Cardiac muscle cell (in vitro differentiated cells and primary cell): ENCODE results near the gene ENPEP. TPM values are rescaled to one million over a fixed set of nuclear protein-coding genes. Genes with fewer than 3 reads are reported as not detected.

ENCODE experiments used
- DNase-seq, 2 donors: peaks; one replicate each; pipeline versions ENCODE4 v3.0.0 to v3.0.0-alpha.2; 2010 to 2017; ENCODE audit warnings: low read depth in 1 of 2, low spot score in 1 of 2
- H3K27ac ChIP-seq: fragments of 200-600 bp; sonication (generic); 2 replicates; pipeline ENCODE4 v1.5.1; 2016
- H3K27me3 ChIP-seq: fragments of 200-600 bp; sonication (generic); 2 replicates; pipeline ENCODE4 v1.6.0; 2016; ENCODE audit warnings: control low read depth
- H3K36me3 ChIP-seq: fragments of 200-600 bp; sonication (generic); 2 replicates; pipeline ENCODE4 v1.5.1; 2016; ENCODE audit warnings: control low read depth
- H3K4me1 ChIP-seq: fragments of 200-600 bp; sonication (generic); 2 replicates; pipeline ENCODE4 v1.8.1; 2017; ENCODE audit warnings: low read depth, mild to moderate bottlenecking, mixed run types
- H3K4me3 ChIP-seq: fragments of 200-600 bp; sonication (generic); 2 replicates; pipeline ENCODE4 v1.5.1; 2016; ENCODE audit warnings: mild to moderate bottlenecking
- H3K9me3 ChIP-seq: fragments of 200-600 bp; sonication (generic); 2 replicates; pipeline ENCODE4 v1.5.1; 2017; ENCODE audit warnings: low read depth, mild to moderate bottlenecking, control low read depth
- CTCF ChIP-seq: IDR thresholded peaks from 2 replicates; pipeline ENCODE4 v1.5.1; 2012; ENCODE audit warnings: low read depth, mild to moderate bottlenecking, low read length
- polyA plus RNA-seq: library from polyadenylated mRNA; unstranded; fragments of >200 nt; fragmentation: Nextera tagmentation; extraction: Ambion mirVana; gene quantifications from 2 replicates; pipeline ENCODE4 v1.2.1, GENCODE V29; 2016
- total RNA-seq: library from RNA; depleted of rRNA; stranded (reverse); fragments of >200 nt; gene quantifications from 2 replicates; pipeline ENCODE4 v1.2.3, GENCODE V29; 2016

The ENPEP gene
- total and polyA plus RNA-seq, 2 experiments from 2014 or later = 4.6 to 5.5 TPM

GRCh38 chr4:110480746-110481271 lies 4.9 kb downstream of the ENPEP start:
- DNase-seq = peak in 1 of 2 donors; percentile 31
- H3K36me3 ChIP-seq = no peaks in the 10 kb centered on the region
- no peak for TF ChIP-seq CTCF
- no peak overlapping the region for H3K27ac ChIP-seq
- no peak overlapping the region for H3K4me3 ChIP-seq
- peaks cover 19% of the 10 kb centered on the region for H3K4me1 ChIP-seq
- H3K9me3 ChIP-seq = no peaks in the 10 kb centered on the region
- no peaks in the 10 kb centered on the region for H3K27me3 ChIP-seq

GRCh38 chr4:110483516-110483915 lies 7.6 kb downstream of the ENPEP start:
- TF ChIP-seq CTCF = no peak

GRCh38 chr4:110484029-110484428 lies 8.1 kb downstream of the ENPEP start:
- no peak for DNase-seq
- TF ChIP-seq CTCF = no peak
- H3K27me3 ChIP-seq = no peaks in the 10 kb centered on the region
- H3K4me3 ChIP-seq = no peak overlapping the region
- no peaks in the 10 kb centered on the region for H3K36me3 ChIP-seq
- no peaks in the 10 kb centered on the region for H3K9me3 ChIP-seq
- H3K4me1 ChIP-seq = peaks cover 46% of the 10 kb centered on the region
- peak overlapping the region; percentile 52 for H3K27ac ChIP-seq

More at GRCh38 chr4:110483516-110483915, 7.6 kb downstream of the ENPEP start:
- no peak for DNase-seq
- H3K36me3 ChIP-seq = no peaks in the 10 kb centered on the region
- H3K4me3 ChIP-seq = no peak overlapping the region
- no peak overlapping the region for H3K27ac ChIP-seq
- peaks cover 41% of the 10 kb centered on the region for H3K4me1 ChIP-seq
- no peaks in the 10 kb centered on the region for H3K9me3 ChIP-seq
- no peaks in the 10 kb centered on the region for H3K27me3 ChIP-seq

GRCh38 chr4:110484767-110485166 lies 8.8 kb downstream of the ENPEP start:
- DNase-seq = peak in 1 of 2 donors; percentile 84
- H3K4me1 ChIP-seq = peaks cover 50% of the 10 kb centered on the region
- H3K27me3 ChIP-seq = no peaks in the 10 kb centered on the region
- no peaks in the 10 kb centered on the region for H3K36me3 ChIP-seq
- peak overlapping the region; percentile 75 for H3K27ac ChIP-seq
- H3K4me3 ChIP-seq = no peak overlapping the region
- no peak for TF ChIP-seq CTCF
- no peaks in the 10 kb centered on the region for H3K9me3 ChIP-seq

GRCh38 chr4:110485452-110485851 lies 9.5 kb downstream of the ENPEP start:
- no peaks in the 10 kb centered on the region for H3K9me3 ChIP-seq
- no peak overlapping the region for H3K4me3 ChIP-seq
- no peaks in the 10 kb centered on the region for H3K27me3 ChIP-seq
- peak overlapping the region; percentile 75 for H3K27ac ChIP-seq
- H3K4me1 ChIP-seq = peaks cover 50% of the 10 kb centered on the region
- no peaks in the 10 kb centered on the region for H3K36me3 ChIP-seq
- DNase-seq = no peak
- no peak for TF ChIP-seq CTCF
